Measurements from ENCODE around the gene TMEM184B. TPM values are rescaled to one million over a fixed set of nuclear protein-coding genes. Genes with fewer than 3 reads are reported as not detected.

The TMEM184B gene
- total RNA-seq, 1 experiment from 2014 or later: 54.2 TPM

- POLR2A ChIA-PET: no interaction called here
- TF ChIP-seq REST (IDR thresholded peaks at IDR 0.05; ENCODE audit: insufficient read depth in 1 of 2, low read depth in 2 of 2, low read length in 1 of 2): no peak
- no peak for TF ChIP-seq CTCF (IDR thresholded peaks at IDR 0.05)
- TF ChIP-seq POLR2AphosphoS5 (IDR thresholded peaks at IDR 0.05; ENCODE audit: low read depth, low read length): no peak
- TF ChIP-seq SIN3A (IDR thresholded peaks at IDR 0.05; ENCODE audit: borderline replicate concordance, insufficient read depth, low read depth, low read length): no peak
- TF ChIP-seq TCF7L2 (IDR thresholded peaks at IDR 0.05; ENCODE audit: low read depth, low read length): no peak
- in situ Hi-C loops (cut with HindIII; ENCODE audit: low pct_unique_long_range_greater_than_20kb, low sequenced_read_pairs) (no loop called here), intact Hi-C loops (cut with micrococcal nuclease; ENCODE audit: unreplicated experiment) (no loop called here)
- H3K36me3 ChIP-seq (ENCODE audit: control insufficient read depth, insufficient read depth, low read length): peaks cover 5% of the 10 kb centered on the region
- no peak for DNase-seq (ENCODE audit: low read depth, low spot score)
- no TSS peak for BruUV-seq (replicated peaks)
- H3K27me3 ChIP-seq (ENCODE audit: control insufficient read depth, insufficient read depth, low read length): no peaks in the 10 kb centered on the region
- H3K9me3 ChIP-seq (ENCODE audit: control insufficient read depth, insufficient read depth, low read depth, low read length): no peaks in the 10 kb centered on the region
- H3K4me3 ChIP-seq (ENCODE audit: low read depth in 2 of 2, low read length in 2 of 2): peak overlapping the region; percentile 73 to 91
- peaks cover 25% of the 10 kb centered on the region for H3K4me1 ChIP-seq (ENCODE audit: control insufficient read depth, insufficient read depth, low read length)
- peak overlapping the region; percentile 81 for H3K27ac ChIP-seq (ENCODE audit: low read length)
- peak; percentile 7; the same call in 1 of the 2 replicates for ATAC-seq
- CTCF ChIA-PET: interaction anchor here (0.6 to 0.9 kb wide), 2 partner anchors 10 to 12 kb away, joined by 7 to 8 read pairs; no protein-coding TSS in a partner anchor
Observed at GRCh38 chr22:38314933-38315822, 42.4 kb upstream of the TMEM184B start.

- Histone ChIP-seq H3K4me1 (ENCODE audit: control insufficient read depth, insufficient read depth, low read length) (peaks cover 25% of the 10 kb centered on the region), H3K27ac (ENCODE audit: low read length) (peak overlapping the region; percentile 23; the same call in 1 of the 2 replicates), H3K27me3 (ENCODE audit: control insufficient read depth, insufficient read depth, low read length) (no peaks in the 10 kb centered on the region), H3K36me3 (ENCODE audit: control insufficient read depth, insufficient read depth, low read length) (peaks cover 5% of the 10 kb centered on the region), H3K4me3 (ENCODE audit: low read depth in 2 of 2, low read length in 2 of 2) (peak overlapping the region; percentile 73 to 91), H3K9me3 (ENCODE audit: control insufficient read depth, insufficient read depth, low read depth, low read length) (no peaks in the 10 kb centered on the region)
- no peak for TF ChIP-seq TCF7L2 (IDR thresholded peaks at IDR 0.05; ENCODE audit: low read depth, low read length)
- no peak for TF ChIP-seq SIN3A (IDR thresholded peaks at IDR 0.05; ENCODE audit: borderline replicate concordance, insufficient read depth, low read depth, low read length)
- TF ChIP-seq CTCF (IDR thresholded peaks at IDR 0.05): no peak
- no peak for TF ChIP-seq POLR2AphosphoS5 (IDR thresholded peaks at IDR 0.05; ENCODE audit: low read depth, low read length)
- no peak for TF ChIP-seq REST (IDR thresholded peaks at IDR 0.05; ENCODE audit: insufficient read depth in 1 of 2, low read depth in 2 of 2, low read length in 1 of 2)
- DNase-seq (ENCODE audit: low read depth, low spot score): no peak
- intact Hi-C loops (cut with micrococcal nuclease; ENCODE audit: unreplicated experiment): no loop called here
- in situ Hi-C loops (cut with HindIII; ENCODE audit: low pct_unique_long_range_greater_than_20kb, low sequenced_read_pairs): no loop called here
- BruUV-seq (replicated peaks): no TSS peak
- POLR2A ChIA-PET: no interaction called here
- CTCF ChIA-PET: no interaction called here
- peak; percentile 2; the same call in 1 of the 2 replicates for ATAC-seq
Observed at GRCh38 chr22:38314051-38314932, 41.5 kb upstream of the TMEM184B start.

Data from Panc1 (cell line).